ENCODE results near the gene SH3PXD2A.

- TF ChIP-seq, protein P1, sequence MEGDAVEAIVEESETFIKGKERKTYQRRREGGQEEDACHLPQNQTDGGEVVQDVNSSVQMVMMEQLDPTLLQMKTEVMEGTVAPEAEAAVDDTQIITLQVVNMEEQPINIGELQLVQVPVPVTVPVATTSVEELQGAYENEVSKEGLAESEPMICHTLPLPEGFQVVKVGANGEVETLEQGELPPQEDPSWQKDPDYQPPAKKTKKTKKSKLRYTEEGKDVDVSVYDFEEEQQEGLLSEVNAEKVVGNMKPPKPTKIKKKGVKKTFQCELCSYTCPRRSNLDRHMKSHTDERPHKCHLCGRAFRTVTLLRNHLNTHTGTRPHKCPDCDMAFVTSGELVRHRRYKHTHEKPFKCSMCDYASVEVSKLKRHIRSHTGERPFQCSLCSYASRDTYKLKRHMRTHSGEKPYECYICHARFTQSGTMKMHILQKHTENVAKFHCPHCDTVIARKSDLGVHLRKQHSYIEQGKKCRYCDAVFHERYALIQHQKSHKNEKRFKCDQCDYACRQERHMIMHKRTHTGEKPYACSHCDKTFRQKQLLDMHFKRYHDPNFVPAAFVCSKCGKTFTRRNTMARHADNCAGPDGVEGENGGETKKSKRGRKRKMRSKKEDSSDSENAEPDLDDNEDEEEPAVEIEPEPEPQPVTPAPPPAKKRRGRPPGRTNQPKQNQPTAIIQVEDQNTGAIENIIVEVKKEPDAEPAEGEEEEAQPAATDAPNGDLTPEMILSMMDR (conservative IDR thresholded peaks at IDR 0.05) = peak; percentile 27
- no peak for TF ChIP-seq ZFX (IDR thresholded peaks at IDR 0.05)
Observed at GRCh38 chr10:103593022-103593570, 262.3 kb downstream of the SH3PXD2A start.

Measured in C4-2B (cell line).